Testis (tissue), 3 donors: ENCODE results near the gene SNX10. TPM values are rescaled to one million over a fixed set of nuclear protein-coding genes. Genes with fewer than 3 reads are reported as not detected.
A peak's percentile ranks its signal among the peaks of the same experiment; 100 is the strongest.

Source experiments
- DNase-seq: peaks from one replicate; pipeline ENCODE4 v3.0.0-alpha.2; 2019
- H3K27ac ChIP-seq, 2 donors: fragments of 200-600 bp; sonication (generic); one replicate each; pipeline ENCODE4 v1.5.1; 2019
- H3K27me3 ChIP-seq: fragments of 200-600 bp; sonication (generic); one replicate; pipeline ENCODE4 v1.5.1; 2019
- H3K36me3 ChIP-seq: fragments of 200-600 bp; sonication (generic); one replicate; pipeline ENCODE4 v1.5.1; 2017; ENCODE audit warnings: low read depth; ENCODE audit errors: missing control alignments
- H3K4me1 ChIP-seq: fragments of 200-600 bp; sonication (generic); one replicate; pipeline ENCODE4 v1.5.1; 2019
- H3K4me3 ChIP-seq, 2 donors: fragments of 200-600 bp; sonication (generic); one replicate each; pipeline ENCODE4 v1.5.1; 2017 to 2019
- H3K9me3 ChIP-seq: fragments of 200-600 bp; sonication (generic); one replicate; pipeline ENCODE4 v1.5.1; 2017
- CTCF ChIP-seq, 3 experiments: fragments of 450-650 bp in 2 of 3; fragments of 200-600 bp in 1 of 3; sonication (generic) in 1 of 3; IDR thresholded peaks; one replicate each; pipeline ENCODE4 v1.5.1; 2016 to 2019; ENCODE audit warnings: antibody characterized with exemption in 3 of 3, mild to moderate bottlenecking in 2 of 3, moderate library complexity in 1 of 3
- POLR2A ChIP-seq: fragments of 450-650 bp; IDR thresholded peaks from one replicate; pipeline ENCODE4 v1.6.1; 2017; ENCODE audit warnings: antibody characterized with exemption, mild to moderate bottlenecking, moderate library complexity
- WGBS, 2 donors: methylation state at CpG; one replicate each; pipeline ENCODE4 v1.1.5; 2018; 5-methylcytosine and 5-hydroxymethylcytosine counted together
- intact Hi-C: fragments of 100-400 bp; cut with DNase I; formaldehyde crosslinking; loops from one replicate; pipeline ENCODE4 v1.15.1; 2023; ENCODE audit warnings: low total_unique reads
- polyA plus RNA-seq: library from polyadenylated mRNA; stranded (reverse); fragments of 350-450 nt; fragmentation: Illumina TruSeq; extraction: RNeasy Lipid Tissue Mini Kit (QIAGEN cat#74804); gene quantifications from one replicate; pipeline ENCODE4 v1.2.3, GENCODE V29; 2014; ENCODE audit warnings: low read depth, low replicate concordance; ENCODE audit not compliant: insufficient read depth
- total RNA-seq, 2 donors: library from RNA; depleted of rRNA; stranded (reverse); fragments of >200 nt; gene quantifications; one replicate each; pipeline ENCODE4 v1.2.3, GENCODE V29; 2016

Gene SNX10
- total and polyA plus RNA-seq, 3 donors from 2014 or later: 4.4 to 6.3 (median 5.6) TPM

- no peak for DNase-seq
- intact Hi-C loops: no loop called here
- WGBS, 2 donors: 33 to 39% methylated on average over 4 of the region's 4 CpGs
- no peak for TF ChIP-seq POLR2A
- no peak for TF ChIP-seq CTCF (IDR thresholded peaks at IDR 0.05)
- no peak overlapping the region for H3K27ac ChIP-seq
- H3K27me3 ChIP-seq: no peaks in the 10 kb centered on the region
- peak overlapping the region; percentile 59 to 70 for H3K4me3 ChIP-seq
- H3K36me3 ChIP-seq: no peaks in the 10 kb centered on the region
- no peaks in the 10 kb centered on the region for H3K9me3 ChIP-seq
- no peaks in the 10 kb centered on the region for H3K4me1 ChIP-seq
Observed at GRCh38 chr7:26291251-26291650, 411 bp upstream of the SNX10 start.

GRCh38 chr7:26292768-26293560, 1.3 kb downstream of the SNX10 start:
- no peak overlapping the region for H3K27ac ChIP-seq
- no peaks in the 10 kb centered on the region for H3K27me3 ChIP-seq
- H3K4me1 ChIP-seq: no peaks in the 10 kb centered on the region
- intact Hi-C loops: no loop called here
- TF ChIP-seq CTCF (IDR thresholded peaks at IDR 0.05): no peak
- no peak for TF ChIP-seq POLR2A
- no peak for DNase-seq
- peak overlapping the region in 1 of 2 donors; percentile 70 for H3K4me3 ChIP-seq
- no peaks in the 10 kb centered on the region for H3K36me3 ChIP-seq
- WGBS, 2 donors: 70 to 73% methylated on average over 9 to 11 of the region's 11 CpGs
- no peaks in the 10 kb centered on the region for H3K9me3 ChIP-seq

GRCh38 chr7:26293569-26294308, 2.1 kb downstream of the SNX10 start:
- Histone ChIP-seq H3K9me3 (no peaks in the 10 kb centered on the region), H3K4me1 (no peaks in the 10 kb centered on the region), H3K27me3 (no peaks in the 10 kb centered on the region), H3K36me3 (no peaks in the 10 kb centered on the region), H3K4me3 (no peak overlapping the region), H3K27ac (peak overlapping the region in 1 of 2 donors; percentile 4)
- DNase-seq: no peak
- TF ChIP-seq POLR2A (no peak), CTCF (IDR thresholded peaks at IDR 0.05) (no peak)
- 76 to 88% methylated on average over 6 of the region's 6 CpGs for WGBS, 2 donors
- intact Hi-C loops: no loop called here

- TF ChIP-seq POLR2A (no peak), CTCF (IDR thresholded peaks at IDR 0.05) (no peak)
- no peak for DNase-seq
- Histone ChIP-seq H3K27me3 (no peaks in the 10 kb centered on the region), H3K36me3 (no peaks in the 10 kb centered on the region), H3K27ac (no peak overlapping the region), H3K4me3 (no peak overlapping the region), H3K4me1 (no peaks in the 10 kb centered on the region), H3K9me3 (no peaks in the 10 kb centered on the region)
- intact Hi-C loops: no loop called here
Observed at GRCh38 chr7:26295015-26295414, 3.4 kb downstream of the SNX10 start.
